DND-41 (cell line): ENCODE results near the gene ARHGEF16.
A peak's percentile ranks its signal among the peaks of the same experiment; 100 is the strongest.

Experiments
- ATAC-seq: fragments of 200-7000 bp; cut with Tn5 transposase; 3 replicates; pipeline ENCODE4 v1.9.1; 2021; ENCODE audit warnings: low read depth; ENCODE audit not compliant: insufficient read depth
- DNase-seq: peaks from one replicate; pipeline ENCODE4 v3.0.0-alpha.2; 2020
- H2AFZ ChIP-seq: 2 replicates; pipeline ENCODE4 v1.6.0; 2012; ENCODE audit warnings: low read depth, low read length
- H3K27ac ChIP-seq: 2 replicates; pipeline ENCODE4 v1.5.1; 2012; ENCODE audit warnings: low read length, inconsistent platforms
- H3K27me3 ChIP-seq: fragments of 200-600 bp; sonication (generic); 2 replicates; pipeline ENCODE4 v1.6.0; 2012; ENCODE audit warnings: low read length, mild to moderate bottlenecking, inconsistent platforms; ENCODE audit not compliant: insufficient read depth, poor library complexity
- H3K36me3 ChIP-seq: 2 replicates; pipeline ENCODE4 v1.5.1; 2012; ENCODE audit warnings: low read length, inconsistent platforms; ENCODE audit not compliant: insufficient read depth
- H3K4me1 ChIP-seq: 2 replicates; pipeline ENCODE4 v1.5.1; 2012; ENCODE audit warnings: mild to moderate bottlenecking, low read length; ENCODE audit not compliant: insufficient read depth
- H3K4me2 ChIP-seq: 2 replicates; pipeline ENCODE4 v1.6.0; 2012; ENCODE audit warnings: mild to moderate bottlenecking, moderate library complexity, low read length, inconsistent platforms; ENCODE audit not compliant: insufficient read depth
- H3K4me3 ChIP-seq, 2 experiments: fragments of 200-600 bp in 1 of 2; shearing (Covaris generic) in 1 of 2; 2 replicates each; pipeline ENCODE4 v1.5.1; 2012 to 2016; ENCODE audit warnings: inconsistent platforms in 2 of 2, low read length in 2 of 2, mild to moderate bottlenecking in 2 of 2, low read depth in 1 of 2, moderate library complexity in 1 of 2
- H3K79me2 ChIP-seq: 2 replicates; pipeline ENCODE4 v1.6.0; 2012; ENCODE audit warnings: low read length, inconsistent platforms; ENCODE audit not compliant: insufficient read depth
- H3K9ac ChIP-seq: 2 replicates; pipeline ENCODE4 v1.6.0; 2012; ENCODE audit warnings: low read depth, mild to moderate bottlenecking, inconsistent platforms, low read length, moderate library complexity
- H3K9me3 ChIP-seq: 2 replicates; pipeline ENCODE4 v1.5.1; 2012; ENCODE audit warnings: low read length, moderate library complexity, mild to moderate bottlenecking, inconsistent platforms; ENCODE audit not compliant: insufficient read depth, severe bottlenecking
- H4K20me1 ChIP-seq: 2 replicates; pipeline ENCODE4 v1.6.0; 2012; ENCODE audit warnings: low read length; ENCODE audit not compliant: insufficient read depth
- CTCF ChIP-seq: IDR thresholded peaks from 2 replicates; pipeline ENCODE4 v1.5.1; 2012; ENCODE audit warnings: borderline replicate concordance, low read length, moderate library complexity, mild to moderate bottlenecking; ENCODE audit not compliant: poor library complexity, severe bottlenecking; ENCODE audit errors: extremely low read depth
- EZH2 ChIP-seq: IDR thresholded peaks from 3 replicates; pipeline ENCODE4 v1.6.1; 2012; ENCODE audit warnings: borderline replicate concordance, low read depth, mild to moderate bottlenecking, moderate library complexity, low read length, inconsistent platforms; ENCODE audit not compliant: severe bottlenecking

The ARHGEF16 gene

GRCh38 chr1:3453891-3454810 is at the start of gene ARHGEF16:
TSS of gene ARHGEF16 (plus strand) at chr1:3454665. CDS start at chr1:3463085, 8,420 bp downstream.
- Histone ChIP-seq H3K9ac (no peak within 1 kb of the TSS), H3K27me3 (peaks cover 7% of the 10 kb centered on the region), H3K27ac (no peak within 1 kb of the TSS), H4K20me1 (peaks cover 25% of the 10 kb centered on the region), H3K9me3 (no peaks in the 10 kb centered on the region), H3K79me2 (no peaks in the 10 kb centered on the region), H3K4me3 (no peak within 1 kb of the TSS), H2AFZ (no peak within 1 kb of the TSS), H3K36me3 (no peaks in the 10 kb centered on the region), H3K4me1 (no peaks in the 10 kb centered on the region; the same call in 1 of the 2 replicates), H3K4me2 (peak within 1 kb of the TSS; percentile 42)
- no peak for DNase-seq
- TF ChIP-seq CTCF: peak; percentile 14
- TF ChIP-seq EZH2: no peak
- ATAC-seq: peak; percentile 17; the same call in 1 of the 3 replicates

- H3K27ac ChIP-seq: no peak overlapping the region
- ATAC-seq (no peak), DNase-seq (no peak)
- no peak overlapping the region for H3K4me3 ChIP-seq
- H3K9ac ChIP-seq: no peak overlapping the region
- H3K4me2 ChIP-seq: no peak overlapping the region
- H3K27me3 ChIP-seq: no peaks in the 10 kb centered on the region
- no peaks in the 10 kb centered on the region for H3K4me1 ChIP-seq
- H2AFZ ChIP-seq: no peak overlapping the region
- no peaks in the 10 kb centered on the region for H3K9me3 ChIP-seq
- no peaks in the 10 kb centered on the region for H3K79me2 ChIP-seq
- H4K20me1 ChIP-seq: no peaks in the 10 kb centered on the region
- no peak for TF ChIP-seq CTCF
- TF ChIP-seq EZH2: no peak
- H3K36me3 ChIP-seq: no peaks in the 10 kb centered on the region
Observed at GRCh38 chr1:3404801-3405200, 49.7 kb upstream of the ARHGEF16 start.

- DNase-seq (no peak), ATAC-seq (no peak)
- no peaks in the 10 kb centered on the region for H3K9me3 ChIP-seq
- H3K4me3 ChIP-seq: no peak overlapping the region
- no peak overlapping the region for H3K9ac ChIP-seq
- no peak overlapping the region for H3K27ac ChIP-seq
- TF ChIP-seq EZH2: no peak
- TF ChIP-seq CTCF: no peak
- H4K20me1 ChIP-seq: no peaks in the 10 kb centered on the region
- H3K4me1 ChIP-seq: no peaks in the 10 kb centered on the region
- H2AFZ ChIP-seq: no peak overlapping the region
- H3K79me2 ChIP-seq: no peaks in the 10 kb centered on the region
- H3K4me2 ChIP-seq: no peak overlapping the region
- no peaks in the 10 kb centered on the region for H3K27me3 ChIP-seq
- H3K36me3 ChIP-seq: no peaks in the 10 kb centered on the region
Observed at GRCh38 chr1:3405491-3405890, 49.0 kb upstream of the ARHGEF16 start.
